GM19467 (cell line): ENCODE measurements around the gene NFIB.

Experiments used
- ATAC-seq: cut with Tn5 transposase; IDR thresholded peaks from one replicate; pipeline ENCODE4 v1.9.1; 2021; ENCODE audit warnings: mild to moderate bottlenecking, moderate library complexity; ENCODE audit not compliant: unreplicated experiment

NFIB gene

GRCh38 chr9:14084867-14085266 lies 229.1 kb downstream of the NFIB start:
- no peak for ATAC-seq

GRCh38 chr9:14083366-14083765 lies 230.6 kb downstream of the NFIB start:
- no peak for ATAC-seq

DNA sequence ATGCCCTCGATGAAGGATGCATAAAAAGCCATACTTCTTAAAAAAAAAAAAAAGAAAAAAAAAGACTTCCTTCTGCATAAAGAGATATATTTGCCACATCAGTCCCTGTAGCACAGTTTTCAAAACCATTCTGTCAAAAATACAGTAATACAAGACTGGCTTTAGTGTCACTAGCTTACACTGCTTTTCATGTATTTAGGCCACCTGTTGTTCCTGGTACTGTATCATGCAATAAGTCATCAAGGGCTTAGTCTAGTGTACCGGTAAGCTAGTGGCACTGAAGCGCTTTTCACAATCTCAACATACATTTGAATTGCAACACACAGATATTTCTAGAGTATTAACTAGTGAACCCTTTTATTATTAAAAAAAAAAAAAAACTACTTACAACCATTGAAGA lies 231.2 kb downstream of the NFIB start:
- ATAC-seq: no peak

- no peak for ATAC-seq
Observed at GRCh38 chr9:14081745-14082144, 232.2 kb downstream of the NFIB start.

DNA sequence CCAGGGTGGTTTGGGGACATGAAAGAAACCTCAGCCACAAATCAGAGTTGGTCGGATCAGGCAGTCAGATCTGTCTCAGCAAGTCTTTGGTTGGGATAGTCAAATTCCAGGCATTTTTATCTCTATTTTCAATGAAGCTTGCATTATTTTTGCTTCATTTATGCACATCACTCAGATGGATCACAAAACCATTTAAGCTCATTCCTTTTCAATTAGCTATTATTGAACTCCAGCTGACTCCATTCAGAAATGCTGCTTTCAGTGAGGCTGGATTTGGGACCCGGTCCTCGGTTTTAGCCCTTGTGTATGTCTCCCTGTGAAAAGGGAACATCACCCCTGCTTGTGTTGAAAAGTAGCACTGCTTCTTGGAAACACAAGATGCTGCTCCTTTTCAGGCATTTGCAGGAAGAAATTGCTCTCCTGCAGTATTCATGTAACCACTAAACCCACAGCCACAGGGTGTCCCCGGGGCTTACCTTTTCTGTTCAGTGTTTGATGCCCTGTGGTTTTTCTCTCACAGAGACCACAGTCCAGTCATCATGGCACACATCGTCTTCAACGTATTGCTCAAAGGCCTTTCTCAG lies 232.9 kb downstream of the NFIB start:
- ATAC-seq: no peak

DNA sequence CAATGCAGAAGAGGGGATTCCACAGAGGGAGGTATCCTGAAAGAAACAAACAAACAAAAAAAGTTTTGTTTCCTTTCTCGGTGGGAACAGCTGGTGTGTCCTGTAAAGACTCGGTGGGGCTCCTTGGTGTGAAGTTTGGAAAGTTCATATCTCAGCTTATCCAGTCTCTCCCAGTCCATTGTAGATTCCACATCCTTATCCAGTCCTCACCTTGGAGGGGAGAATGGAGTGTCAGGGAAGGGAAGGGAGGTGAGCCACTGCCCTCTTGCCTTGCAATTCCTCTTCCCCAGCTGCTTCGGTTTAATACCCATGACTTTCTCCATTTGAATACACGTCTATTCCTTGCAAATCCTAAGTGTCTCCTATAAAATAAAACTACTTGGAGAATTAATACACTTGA lies 234.5 kb downstream of the NFIB start:
- ATAC-seq: no peak

DNA sequence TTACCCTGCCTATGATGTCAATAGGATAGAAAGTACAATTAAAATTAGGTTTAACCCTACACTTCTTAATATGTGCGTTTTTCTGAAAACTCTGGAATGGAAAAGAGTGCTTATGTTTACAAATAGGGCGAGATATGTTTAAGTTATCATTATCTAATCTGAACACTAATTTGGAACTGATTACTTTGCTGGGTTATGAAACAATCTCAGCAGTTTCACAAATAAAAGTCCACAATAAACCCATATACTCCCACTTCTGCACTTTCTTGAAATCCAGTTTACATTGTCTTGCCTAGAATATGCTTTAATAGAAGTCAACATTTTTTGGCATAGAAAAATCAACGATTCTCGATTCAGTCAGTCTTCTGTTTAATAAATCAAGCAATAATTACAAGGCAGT lies 236.3 kb downstream of the NFIB start:
- ATAC-seq: no peak

GRCh38 chr9:14075218-14075617 lies 238.7 kb downstream of the NFIB start:
- no peak for ATAC-seq

GRCh38 chr9:14072850-14073249 lies 241.1 kb downstream of the NFIB start:
- ATAC-seq: no peak

- ATAC-seq: no peak
Observed at GRCh38 chr9:14071484-14071883, 242.5 kb downstream of the NFIB start.

DNA sequence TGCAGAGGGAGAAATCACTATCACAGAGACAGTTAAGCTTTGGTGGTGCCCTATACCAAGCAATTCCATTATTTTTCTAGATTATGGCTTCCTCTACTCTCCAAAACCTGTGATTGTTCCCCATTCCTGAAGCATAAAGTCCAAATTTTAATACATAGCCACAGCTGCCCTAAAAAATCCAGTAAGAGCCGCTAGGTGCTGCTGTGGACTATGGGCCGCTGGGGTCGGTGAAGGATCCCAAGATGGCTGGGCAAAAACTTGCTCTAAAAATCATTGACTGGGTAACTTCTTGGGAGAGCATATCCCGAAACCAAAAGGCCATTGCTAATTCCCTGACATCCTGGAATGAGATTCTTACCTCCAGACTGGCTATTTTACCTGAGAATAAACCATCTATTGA lies 245.3 kb downstream of the NFIB start:
- no peak for ATAC-seq

DNA sequence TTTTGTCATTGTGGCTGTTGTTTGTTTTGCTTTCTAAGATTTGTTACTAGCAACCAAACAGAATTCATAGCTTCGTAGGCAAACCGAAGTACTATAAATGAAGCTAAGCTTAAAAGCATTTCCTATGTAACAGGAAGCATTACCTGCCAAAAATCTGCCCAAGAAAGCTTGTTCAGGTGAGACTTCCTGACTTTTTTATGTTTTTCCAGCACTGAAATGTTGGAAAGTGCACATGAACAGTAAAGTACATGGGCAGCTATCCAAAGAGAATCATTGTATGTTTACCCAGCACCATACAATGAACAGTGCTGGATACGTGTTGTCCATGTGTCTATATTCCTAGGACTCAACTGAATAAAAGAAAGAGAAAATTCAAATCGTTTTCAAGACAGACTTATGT lies 247.1 kb downstream of the NFIB start:
- ATAC-seq: no peak

GRCh38 chr9:14066032-14066431 lies 247.9 kb downstream of the NFIB start:
- no peak for ATAC-seq

DNA sequence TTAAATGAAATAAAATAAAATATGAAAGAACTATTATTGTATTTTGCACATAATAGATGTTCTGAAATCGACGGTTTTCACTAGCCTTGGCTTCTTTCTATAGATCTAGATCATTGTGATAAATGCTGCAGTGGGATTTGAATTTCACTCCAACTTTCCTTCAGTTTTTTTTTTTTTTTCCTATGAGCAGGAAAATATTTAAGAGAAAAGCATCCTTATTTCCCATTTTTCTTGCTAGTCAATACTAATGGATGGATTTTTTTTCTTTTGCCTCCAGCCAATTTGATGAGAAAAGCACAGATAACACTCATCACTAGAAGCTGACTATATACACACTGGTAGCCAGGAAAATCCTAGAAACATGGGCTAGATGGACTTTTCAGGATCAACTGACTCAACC lies 249.0 kb downstream of the NFIB start:
- no peak for ATAC-seq

- no peak for ATAC-seq
Observed at GRCh38 chr9:14063756-14064155, 250.2 kb downstream of the NFIB start.

DNA sequence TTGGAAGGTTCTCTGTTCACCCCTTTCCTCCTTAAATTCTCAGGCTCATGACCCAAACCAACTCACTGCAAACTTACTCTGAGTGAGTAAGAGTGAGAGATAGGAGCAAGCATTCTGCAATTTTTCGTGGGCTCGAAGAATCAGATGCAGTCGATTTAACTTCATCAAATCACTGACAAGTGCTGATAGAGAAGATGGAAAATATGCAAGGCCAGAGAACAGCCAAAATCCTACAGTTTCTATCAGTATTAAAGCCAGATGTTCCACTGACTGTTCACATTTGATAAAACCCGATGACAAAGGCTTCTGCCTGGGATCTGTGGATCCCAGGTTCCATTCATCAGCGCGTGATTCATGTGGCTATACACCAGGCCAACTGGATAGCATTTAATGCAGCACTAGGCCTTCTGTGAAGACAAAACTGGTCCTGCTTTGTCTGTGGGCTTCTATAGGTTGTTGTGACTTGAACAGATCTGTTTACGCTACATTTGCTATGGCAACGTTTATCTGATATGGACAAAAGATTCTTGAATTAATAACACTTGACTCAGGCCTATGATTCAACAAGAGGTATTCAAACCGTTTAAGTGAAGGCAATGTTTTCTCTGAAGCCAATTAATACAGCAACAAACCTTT lies 251.2 kb downstream of the NFIB start:
- ATAC-seq: no peak

DNA sequence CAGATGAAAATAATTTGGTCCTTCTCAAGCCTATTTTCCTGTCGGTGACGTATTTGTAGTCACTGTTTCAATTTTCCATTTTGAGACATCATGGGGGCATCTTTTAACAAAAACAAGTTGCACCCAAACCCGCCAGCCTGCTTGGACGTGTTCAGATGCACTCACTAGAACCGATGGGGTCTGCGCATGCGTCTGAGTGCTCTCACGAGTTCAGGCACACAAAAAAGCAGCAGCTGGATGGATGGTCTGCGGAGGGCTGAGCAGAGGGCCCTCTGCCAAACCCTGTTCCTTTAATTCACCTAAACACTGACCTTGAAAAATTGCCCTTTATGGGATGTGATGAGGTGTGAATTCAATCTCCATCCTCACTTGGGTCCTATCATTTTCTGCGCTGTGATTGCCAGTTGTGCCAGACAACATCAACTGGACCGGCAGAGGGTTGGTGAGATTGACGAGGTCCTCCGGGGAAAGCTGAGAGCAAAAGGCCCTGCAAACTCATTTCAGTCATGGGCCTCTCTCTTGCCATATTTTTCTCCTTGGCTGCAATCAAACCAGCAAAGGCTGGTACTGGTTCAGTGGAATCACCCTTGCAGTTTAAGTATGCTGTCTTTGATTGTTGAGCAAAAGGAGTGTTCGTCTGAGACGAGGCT lies 251.9 kb downstream of the NFIB start:
- ATAC-seq: no peak

- ATAC-seq: no peak
Observed at GRCh38 chr9:14058325-14058688, 255.6 kb downstream of the NFIB start.

- no peak for ATAC-seq
Observed at GRCh38 chr9:14057368-14058324, 256.3 kb downstream of the NFIB start.

DNA sequence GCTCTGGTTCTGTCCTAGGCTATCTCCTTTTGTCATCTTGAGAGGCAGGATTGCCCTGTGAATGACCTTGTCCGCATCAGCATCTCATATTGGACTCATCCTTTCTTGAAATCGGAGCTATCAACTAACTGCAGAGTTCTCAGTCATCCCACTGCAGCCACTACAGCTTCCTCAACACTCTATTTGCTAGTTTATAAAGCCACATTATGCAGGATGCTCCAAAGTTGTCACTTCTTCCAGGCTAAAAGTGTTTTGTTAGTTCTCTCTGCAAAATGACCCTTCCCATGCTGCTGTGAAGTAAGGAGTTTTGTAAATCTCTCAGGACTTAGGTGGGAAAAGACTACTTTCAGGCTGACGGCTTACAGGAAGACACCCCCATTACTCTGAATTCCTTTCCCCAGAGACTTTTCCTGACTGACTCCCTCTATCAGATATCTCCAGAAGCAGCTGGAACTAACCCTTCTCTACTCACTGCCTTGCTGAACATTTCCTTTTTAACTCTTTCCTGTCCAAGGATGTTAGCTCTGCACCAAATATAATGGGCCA lies 257.6 kb downstream of the NFIB start:
- no peak for ATAC-seq

DNA sequence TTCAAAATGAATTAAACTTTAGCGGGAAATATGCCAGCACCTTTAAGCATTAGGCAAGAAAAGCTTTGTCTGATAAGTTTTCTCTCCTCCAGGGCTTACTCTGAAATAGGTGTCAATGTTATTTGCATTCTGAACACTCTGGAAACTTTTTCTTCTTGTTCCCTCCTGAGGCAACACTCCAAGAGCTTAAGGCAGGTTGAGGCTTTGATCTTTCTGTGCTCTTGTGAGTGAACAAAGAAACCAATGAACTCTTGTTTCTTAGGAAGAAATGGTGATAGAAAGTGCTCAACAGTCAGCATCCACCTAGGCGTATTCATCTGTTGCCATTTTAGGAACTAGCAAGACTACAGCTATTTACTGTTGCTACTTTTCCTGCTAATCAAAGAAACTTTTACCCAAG lies 259.8 kb downstream of the NFIB start:
- ATAC-seq: no peak
